Fibroblast of skin of right biceps (primary cell): ENCODE data around the gene MVK.

Experiments
- DNase-seq: peaks from one replicate; pipeline ENCODE4 v3.0.0-alpha.2; 2013

MVK gene

DNA sequence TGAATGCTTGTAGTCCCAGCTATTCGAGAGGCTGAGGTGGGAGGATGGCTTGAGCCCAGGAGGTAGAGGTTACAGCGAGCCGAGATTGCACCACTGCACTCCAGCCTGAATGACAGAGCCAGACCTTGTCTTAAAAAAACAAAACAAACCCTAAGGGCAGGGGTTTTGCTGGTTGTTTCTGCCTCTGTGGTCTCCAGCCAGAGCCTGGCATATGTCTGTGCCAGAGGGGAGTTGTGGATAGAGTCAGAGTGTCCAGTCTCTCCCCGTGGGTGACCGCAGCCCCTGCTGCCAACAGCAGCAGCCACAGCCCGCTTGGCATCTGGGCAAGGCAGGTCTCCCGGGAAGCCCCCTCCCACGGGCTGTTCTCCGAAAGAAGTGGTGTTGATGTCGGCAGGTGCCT lies 37.6 kb downstream of the MVK start:
- no peak for DNase-seq

DNA sequence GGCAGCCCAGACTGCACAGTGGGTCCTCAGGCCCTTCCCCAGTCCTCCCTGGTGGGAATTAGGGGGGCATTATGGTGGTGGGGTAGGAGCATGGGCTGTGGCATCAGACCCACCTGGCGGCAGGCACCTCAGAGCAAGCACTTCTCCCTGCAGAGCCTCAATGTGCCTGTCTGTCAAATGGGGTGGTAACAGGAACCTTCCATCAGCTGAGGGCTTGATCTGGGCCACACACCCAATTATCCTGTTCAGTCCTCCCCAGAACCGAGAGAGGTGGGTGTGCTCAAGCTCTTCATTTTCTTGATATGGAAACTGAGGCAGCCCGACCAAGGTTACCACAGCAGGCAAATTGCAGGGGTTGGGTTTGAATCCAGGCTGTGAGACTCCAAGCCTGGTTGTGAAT lies 38.4 kb downstream of the MVK start:
- no peak for DNase-seq

DNA sequence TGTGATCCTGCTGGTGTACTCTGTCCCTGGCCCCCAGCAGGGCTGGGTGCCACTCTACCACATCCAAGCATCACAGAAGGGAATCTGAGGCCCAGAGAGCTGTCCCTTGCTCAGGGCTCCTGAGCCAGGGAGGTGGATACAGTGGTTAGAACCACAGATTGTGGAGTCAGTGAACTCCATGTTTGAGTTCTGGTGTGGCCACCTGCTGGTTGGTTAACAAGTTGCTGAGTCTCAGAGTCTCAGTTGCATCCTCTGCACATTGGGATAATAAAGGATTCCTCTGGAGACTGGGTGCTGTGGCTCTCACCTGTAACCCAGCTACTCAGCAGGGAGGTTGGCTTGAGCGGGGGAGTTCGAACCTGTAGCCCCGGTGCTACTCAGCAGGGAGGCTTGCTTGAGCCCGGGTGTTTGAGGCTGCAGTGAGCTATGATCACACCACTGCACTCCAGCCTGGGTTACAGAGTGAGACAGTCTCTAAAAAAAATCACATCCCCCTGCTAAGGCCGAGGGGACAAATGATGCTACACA lies 39.4 kb downstream of the MVK start:
- peak; percentile 14 for DNase-seq

DNA sequence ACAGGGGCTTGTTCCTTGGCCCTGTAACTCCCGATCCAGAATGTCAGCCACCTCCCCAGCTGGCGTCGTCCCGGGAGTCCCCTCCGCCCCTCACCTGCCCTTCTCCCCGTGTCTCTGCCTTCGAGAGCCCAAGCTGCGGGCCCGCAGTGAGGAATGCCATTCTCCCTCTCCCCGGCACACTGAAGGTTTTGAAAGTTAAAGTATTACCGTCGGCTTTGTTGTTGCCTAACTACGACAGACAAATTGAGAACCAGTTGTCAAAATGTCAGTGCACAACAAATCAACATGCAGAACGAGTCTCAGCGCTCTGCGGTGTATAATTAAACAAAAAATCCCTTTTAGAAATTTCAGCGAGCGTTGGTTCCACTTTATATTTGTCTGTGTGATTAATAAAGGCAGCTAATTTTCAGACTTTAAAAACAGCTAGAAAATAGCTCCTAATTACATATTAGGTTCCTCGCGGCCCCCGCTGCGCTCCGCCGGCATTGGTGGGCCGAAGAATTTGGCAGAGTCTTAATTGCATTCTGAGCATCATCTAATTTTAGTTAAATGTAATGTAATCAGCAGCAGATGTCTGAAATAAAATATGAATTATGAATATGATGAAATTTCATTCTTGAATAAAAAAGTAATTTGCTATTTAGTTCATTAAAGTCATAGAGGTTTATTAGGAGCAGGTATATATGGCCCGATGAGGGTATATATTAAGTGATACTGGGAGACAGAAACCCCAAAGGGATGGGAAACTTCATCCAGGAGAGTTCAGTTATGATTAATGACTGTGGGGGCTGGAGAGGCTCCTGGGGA lies 40.3 kb downstream of the MVK start:
- no peak for DNase-seq

DNA sequence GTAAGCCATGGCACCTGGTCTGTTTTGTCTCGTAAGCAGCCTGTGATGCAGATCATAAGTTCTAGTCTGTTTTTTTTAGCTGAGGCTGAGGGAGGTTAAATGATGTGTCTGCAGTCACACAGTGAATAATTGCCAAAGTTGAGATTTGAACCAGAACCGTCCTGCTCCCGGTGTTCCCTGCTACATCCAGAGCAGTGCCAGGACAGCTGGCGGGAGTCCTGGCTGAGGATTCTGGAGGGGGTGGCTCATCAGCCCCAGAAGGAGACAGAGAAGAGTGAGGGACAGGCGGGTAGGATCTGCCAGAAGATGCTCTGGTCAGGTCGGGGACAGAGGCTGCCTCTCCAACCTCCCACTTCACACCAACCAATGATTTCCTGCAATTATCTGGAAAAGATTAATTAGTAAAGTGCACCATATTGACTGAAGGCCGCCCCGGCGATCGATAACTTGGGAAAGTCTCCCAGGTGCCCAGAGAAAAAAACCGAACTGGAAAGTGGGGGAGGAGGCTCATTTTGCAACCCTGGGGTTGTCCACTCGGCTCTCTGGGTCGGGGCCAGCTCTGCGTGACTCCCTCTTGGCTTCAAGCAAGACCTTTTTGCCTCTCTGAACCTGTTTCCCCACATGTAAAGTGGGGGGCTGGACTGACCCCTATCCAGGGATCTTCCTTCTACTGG lies 42.1 kb downstream of the MVK start:
- no peak for DNase-seq

DNA sequence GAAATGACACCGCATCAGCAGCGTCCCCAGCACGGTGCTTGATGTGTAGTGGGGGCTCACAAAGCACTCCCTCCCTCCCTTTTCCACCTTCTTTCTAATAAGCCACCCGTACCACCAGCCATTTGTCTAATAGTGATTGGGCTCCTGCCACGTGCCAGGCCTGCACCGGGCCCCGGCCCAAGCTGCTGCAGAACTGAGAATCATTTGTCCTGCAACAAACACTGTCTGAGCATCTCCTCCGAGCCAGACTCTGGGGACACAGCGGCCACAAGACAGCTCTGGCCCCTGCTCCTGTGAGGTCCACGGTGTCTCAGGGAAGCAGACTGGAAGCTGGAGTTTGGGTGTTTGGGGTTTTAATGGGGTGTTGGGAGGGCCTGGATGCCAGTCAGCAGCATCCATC lies 43.9 kb downstream of the MVK start:
- no peak for DNase-seq

DNA sequence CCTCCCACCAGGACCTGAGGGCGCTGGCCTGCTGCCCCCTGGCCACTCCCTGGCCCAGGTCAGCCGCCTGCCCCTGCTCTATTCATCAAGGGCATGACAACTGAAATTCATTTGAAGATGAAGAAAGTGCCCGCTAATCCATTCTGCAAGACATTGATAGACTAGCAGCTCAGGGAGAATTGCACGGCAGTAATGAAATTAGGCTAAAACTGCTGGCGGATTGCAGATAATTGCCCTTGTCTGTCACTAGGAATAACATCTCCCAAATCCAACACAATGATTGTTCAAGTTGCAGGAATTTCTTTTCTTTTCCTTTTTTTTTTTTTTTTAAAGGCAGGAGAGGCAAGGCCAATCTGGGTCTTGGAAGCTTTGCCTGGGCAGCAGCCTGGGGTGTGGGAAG lies 44.5 kb downstream of the MVK start:
- DNase-seq = no peak

DNA sequence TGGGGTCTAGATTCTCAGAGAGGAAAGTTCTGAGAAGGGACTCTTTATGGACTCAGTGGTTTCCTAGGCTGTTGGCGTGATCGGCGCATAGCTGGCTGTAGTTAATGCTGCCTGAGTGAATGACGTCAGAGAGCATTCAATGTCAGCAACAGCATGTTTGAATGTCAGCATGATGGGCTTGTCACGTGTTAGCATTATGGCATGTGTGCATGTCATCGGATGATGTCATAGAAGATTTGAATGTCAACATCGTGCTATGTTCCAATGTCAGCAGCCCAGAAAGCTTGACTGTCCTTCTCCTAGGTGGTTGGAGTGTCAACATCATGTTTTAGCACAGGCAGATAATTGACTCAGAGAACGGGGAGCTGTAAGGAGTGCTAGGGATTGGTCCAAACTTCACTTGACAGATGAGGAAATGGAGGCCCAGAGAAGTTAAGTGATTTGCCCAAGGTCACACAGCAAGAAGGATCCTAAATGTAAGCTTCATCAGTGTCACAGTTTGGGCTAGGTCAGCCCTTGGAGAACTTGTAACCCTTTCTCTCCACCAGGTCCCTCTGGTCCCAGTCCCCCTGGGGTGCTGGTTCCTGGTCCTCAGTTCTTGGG lies 45.5 kb downstream of the MVK start:
- DNase-seq = no peak

DNA sequence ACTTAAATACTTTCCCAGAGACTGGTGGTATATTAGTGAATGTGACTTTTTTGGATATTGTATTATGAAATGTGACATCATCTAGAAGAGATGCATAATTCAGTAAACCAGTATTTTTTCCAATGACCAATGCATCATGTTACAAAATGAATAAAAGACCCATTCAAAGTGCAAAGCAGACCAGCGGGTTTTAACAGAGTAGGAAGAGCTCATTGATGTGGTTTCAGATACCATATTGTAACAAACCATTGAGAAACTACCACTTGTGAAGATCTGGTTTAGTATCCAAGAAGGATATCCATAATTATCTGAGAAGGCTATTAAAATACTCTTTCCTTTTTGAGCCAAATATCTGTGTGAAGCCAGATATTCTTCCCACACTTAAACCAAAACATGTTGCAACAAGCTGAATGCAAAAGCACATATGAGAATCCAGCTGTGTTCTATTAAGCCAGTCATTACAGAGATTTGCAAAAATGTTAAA lies 47.7 kb downstream of the MVK start:
- DNase-seq = peak; percentile 8

DNA sequence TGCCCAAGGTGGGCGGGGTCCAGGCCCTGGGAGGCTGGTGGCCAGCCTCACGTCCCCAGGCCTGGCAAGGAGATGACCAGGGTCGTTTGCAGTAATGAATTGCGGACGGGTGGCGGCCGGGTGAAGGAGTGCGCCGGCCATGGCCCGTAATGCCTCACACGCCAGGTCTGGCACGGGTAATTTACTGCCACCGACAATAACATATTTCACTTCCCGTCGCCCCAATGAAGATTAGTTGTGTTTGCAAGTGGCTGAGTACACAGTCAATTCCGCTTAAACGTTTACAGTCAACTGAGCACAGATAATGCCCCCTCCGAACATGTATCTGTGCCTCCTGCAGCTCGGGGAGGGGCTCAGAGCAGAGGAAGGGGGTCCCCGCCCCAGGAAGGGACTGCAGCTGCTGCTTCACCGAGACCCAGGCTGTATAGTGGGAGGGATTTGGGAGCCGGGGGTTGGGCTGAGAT lies 48.3 kb downstream of the MVK start:
- no peak for DNase-seq

DNA sequence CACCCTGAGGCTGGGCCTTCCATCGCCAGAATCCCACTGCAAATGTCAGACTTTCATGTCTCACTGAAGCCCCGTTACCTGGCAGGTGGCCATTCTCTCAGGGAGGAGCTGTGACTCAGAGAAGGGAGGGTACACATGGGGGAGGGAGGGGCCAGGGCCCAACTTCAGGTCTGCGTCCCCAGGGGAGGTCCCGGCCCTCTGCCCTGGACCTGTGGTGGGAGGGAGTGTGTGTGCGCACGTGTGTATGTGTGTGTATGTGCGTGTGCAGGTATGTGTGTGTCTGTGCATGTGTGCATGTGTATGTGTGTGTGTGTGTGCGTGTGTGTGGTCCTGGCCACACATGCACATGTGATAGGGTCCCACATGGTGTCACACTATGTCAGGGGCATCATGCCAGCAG lies 50.9 kb downstream of the MVK start:
- no peak for DNase-seq

DNA sequence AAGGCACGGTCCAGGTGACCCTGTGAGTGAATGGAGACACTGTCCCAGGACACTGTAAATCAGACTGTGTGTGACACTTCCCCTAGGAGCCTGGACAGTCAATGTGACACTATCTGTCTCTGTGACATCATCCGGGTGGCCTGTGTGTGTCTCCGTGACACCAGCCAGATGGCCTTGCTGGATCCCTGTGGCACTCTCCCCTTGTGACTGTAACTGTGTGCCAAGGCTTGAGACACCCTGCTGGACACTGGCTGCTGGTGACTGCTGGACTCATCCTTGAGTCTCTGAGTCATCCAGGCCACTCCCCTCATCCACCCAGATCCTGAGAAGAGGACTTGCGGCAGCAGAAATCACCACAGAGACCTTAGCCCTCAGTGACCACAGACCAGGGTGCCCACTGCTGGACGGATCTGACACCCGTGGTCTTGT lies 51.6 kb downstream of the MVK start:
- DNase-seq = no peak

DNA sequence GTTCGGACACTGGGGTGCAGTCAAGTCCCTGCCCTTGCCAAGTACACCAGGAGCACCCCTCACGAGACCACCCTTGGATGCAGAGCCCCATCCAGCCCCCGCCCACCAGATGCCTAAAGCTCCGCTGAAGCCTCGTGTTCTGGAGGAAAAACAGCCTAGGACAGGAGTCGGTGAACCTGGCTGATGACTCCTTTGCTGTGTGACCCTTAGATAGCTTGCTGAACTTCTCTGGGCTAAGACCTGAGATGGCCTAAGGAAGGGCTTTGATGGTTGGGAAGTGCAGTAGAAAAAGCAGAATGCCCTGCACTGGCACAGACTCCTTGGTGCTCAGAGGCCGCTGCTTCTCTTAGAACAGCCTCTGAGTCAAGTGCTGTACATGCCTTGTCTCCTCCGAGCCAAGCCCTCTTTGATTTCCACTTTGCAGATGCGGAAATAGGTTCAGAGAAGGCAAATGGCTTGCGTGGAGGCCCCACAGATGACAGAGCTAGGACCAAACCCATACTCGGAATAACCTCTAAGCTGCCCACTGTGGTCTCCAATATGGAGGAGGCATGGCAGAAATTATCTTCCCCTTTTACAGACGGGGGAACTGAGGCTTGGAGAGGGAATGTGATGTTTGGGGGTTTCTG lies 52.3 kb downstream of the MVK start:
- DNase-seq = no peak

DNA sequence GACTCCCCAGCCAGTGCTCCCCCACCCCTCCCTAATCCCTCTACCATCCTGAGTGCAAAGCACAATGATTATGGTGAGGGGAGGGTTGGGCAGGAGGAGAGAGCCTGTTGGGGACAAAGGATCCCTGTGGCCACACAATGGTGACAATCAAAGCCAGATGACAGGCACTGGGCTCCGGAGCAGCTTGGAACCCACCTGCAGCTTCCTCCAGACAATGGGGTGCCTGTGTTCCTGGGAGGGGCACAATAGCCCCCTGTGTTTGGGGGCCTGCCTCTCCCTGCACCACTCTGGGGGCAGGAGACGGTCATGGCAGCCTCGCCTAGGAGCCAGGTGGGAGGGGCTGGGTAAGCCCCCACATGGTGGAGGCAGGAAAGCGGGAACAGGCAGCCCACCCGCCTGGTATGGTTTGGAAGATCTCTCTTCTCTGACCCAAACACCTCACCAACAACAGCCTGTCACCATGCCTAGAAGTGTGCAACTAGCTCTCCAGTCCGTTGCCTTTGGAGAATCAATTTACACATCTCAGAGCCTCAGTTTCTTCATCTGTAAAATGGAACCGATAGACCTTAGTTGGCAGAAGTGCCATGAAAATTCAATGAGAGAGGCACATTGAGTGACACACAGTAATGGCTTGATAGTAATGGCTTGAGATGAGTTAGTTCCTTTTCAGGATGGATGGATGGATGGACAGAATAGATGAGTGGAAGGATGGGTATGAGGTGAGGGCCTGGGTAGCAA lies 53.0 kb downstream of the MVK start:
- DNase-seq = no peak

DNA sequence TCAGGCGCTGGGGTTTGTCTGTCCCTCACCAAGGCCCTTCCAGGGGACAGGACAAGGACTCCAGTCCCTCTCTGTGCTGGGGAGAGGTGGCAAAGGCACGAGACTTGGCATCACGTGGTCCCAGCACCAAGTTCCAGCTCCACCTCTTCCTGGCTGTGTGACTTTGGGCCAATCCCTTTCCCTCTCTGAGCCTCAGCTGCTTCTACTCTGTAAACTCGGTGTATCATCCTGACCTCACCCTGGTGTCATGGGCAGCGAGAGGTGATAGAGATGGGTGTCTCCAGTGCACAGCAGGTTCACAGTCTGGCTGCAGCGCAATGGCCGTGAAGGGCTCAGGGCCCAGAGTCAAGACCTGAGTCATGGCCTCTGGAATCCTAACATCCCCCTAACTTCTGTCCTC lies 54.0 kb downstream of the MVK start:
- DNase-seq = no peak

DNA sequence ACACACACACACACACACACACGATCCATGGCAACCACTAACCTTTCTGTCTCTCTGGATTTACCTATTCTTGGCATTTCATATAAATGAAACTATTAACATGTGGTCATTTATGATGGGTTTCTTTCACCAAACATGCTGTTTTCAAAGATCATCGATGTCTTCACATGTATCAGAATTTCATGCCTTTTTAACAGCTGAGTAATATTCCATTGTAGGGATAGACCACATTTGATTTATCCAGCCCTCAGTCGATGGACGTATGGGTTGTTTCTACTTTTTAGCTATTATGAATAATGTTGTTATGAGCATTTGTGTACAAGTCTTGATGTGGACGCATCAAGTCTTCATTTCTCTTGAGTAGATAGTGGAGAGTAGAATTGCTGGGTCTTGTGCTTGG lies 56.5 kb downstream of the MVK start:
- no peak for DNase-seq

DNA sequence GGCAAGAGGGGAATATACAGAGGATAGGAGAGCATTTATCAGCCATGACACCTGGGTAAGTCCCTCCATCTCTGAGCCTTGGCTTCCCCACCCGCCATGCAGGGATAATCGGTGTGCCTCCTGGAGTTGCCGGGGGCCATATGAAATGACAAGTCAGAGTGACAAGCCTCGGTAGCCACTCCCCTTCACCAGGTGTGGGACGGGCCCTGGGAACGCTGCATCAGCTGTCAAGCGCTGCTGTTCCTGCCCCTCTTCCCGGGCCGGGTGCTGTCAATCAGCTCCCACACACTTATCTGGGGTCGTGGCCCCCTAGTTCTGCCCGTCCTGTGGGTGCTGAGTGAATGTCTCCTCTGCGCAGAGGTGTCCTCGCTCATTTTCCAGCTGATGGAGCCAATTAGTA lies 57.2 kb downstream of the MVK start:
- no peak for DNase-seq

DNA sequence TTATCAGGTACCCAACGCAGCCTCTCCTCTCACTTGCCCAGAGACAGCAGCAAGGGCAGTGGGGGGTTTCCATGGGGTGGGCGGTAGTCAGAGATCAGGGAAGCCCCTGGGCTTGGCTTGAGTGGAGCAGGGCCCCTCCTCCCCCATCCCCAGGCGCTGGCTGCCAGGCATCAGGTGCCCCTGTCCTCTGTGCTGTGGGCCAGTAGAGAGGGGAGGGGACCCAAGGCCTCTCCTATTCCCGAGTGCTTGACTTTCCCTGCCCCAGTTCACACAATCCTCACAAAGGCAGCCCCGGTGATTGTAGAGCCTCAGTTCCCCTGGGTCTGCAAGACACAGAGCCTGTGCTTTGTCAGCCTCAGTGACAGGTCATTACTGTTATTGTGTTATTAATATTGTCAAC lies 57.7 kb downstream of the MVK start:
- no peak for DNase-seq

DNA sequence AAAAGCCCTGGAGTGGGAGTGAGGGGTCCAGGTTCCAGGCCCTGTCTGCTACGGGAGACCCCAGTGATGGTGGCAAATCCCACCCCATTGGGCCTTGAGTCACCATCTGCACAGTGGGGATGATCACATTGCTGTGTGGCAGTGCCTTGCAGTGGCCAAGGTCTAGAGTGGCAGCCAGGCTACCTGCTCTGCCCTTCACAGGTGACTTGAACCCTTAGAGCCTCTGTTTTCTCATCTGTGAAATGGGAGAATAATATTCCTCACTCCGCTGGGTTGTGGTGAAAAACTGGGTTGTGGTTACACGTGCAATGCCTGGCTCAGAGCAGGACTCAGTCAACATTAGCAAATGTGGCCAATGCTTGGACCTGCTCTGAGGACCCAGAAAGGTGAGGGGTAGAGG lies 58.2 kb downstream of the MVK start:
- no peak for DNase-seq

DNA sequence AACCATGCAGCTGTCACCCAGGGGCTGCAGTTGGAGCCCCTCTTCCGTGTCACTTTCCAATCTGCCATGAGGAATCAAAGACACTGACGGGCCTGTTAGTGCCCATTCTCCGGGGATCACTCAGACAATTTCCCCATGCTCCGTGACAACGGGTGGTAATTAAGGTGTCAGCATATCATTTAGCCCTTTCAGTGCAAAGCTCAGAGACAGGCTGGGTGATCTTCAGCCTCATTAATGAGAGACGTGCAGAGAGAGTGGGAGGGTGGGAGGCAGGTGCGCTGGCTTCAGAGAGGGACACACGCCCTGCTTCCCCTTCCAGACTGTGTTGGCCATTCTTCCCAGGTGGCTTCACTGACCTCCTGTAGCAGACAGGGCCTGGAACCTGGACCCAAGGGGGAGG lies 58.7 kb downstream of the MVK start:
- no peak for DNase-seq

DNA sequence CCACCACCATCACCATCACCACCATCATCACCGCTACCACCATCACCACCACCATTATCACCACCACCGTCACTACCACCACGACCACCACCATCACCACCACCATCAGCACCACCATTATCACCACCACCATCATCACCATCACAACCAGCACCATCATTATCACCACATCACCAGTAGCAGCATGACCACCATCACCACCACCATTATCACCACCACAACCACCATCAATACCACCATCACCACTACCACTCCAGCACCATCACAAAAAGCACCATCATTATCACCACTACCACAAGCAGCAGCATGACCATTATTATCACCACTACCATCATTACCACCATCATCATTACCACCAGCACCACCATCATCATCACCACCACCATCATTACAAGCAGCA lies 62.1 kb downstream of the MVK start:
- DNase-seq = no peak

DNA sequence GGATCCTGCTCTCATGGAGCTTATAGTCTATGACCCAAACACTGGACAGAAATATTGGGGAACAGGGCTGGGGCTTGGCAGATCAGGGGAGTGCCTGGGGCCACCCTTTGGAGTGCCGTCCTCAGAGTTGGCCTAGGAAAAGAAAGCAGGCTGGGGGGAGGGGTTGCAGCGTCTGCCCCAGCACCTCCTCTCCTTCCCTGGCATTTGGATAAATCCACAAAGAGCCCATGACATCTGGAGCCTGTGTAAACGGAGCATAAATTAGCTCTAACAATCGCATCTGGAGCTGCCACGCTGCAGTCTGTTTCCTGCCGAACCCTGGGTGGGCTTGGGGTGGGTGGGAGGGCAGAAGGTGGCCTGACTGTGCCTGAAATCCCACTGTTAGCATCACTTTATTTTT lies 63.8 kb downstream of the MVK start:
- DNase-seq = no peak

DNA sequence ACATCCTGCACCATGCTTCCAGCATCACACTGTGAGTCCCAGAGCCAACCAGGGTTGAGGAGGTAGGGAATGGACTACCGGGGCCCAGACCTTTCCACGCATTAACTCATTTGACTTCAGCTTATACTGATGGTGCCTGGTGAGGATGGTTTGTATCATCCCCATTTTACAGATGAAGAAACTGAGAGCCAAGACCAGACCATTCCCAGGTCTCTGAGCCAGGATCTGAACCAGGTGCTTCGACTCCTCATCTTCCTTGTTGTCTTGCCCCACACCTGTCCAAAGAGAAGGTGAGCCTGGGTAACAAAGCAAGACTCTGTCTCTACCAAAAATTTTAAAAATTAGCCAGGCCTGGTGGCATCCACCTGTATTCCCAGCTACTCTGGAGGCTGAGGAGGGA lies 64.4 kb downstream of the MVK start:
- no peak for DNase-seq
